GM12878 (cell line): Measurements from ENCODE around the gene ZNF512B. TPM values are rescaled to one million over a fixed set of nuclear protein-coding genes. Genes with fewer than 3 reads are reported as not detected.

Experiments
- CHD1 ChIP-seq: IDR thresholded peaks from 2 replicates; pipeline ENCODE4 v1.6.1; 2012; ENCODE audit warnings: low read depth, low read length, improper control_type of control experiment
- E4F1 ChIP-seq: fragments of 450-650 bp; IDR thresholded peaks from 2 replicates; pipeline ENCODE4 v1.6.1; 2018; ENCODE audit warnings: borderline replicate concordance, mild to moderate bottlenecking; ENCODE audit not compliant: partially characterized antibody
- ESRRA ChIP-seq: IDR thresholded peaks from 2 replicates; pipeline ENCODE4 v1.6.1; 2012; ENCODE audit warnings: mild to moderate bottlenecking, low read length, improper control_type of control experiment
- GATAD2B ChIP-seq: fragments of 450-650 bp; conservative IDR thresholded peaks from 2 replicates; pipeline ENCODE4 v1.6.1; 2017; ENCODE audit warnings: low read depth, mild to moderate bottlenecking, moderate library complexity
- IRF4 ChIP-seq: IDR thresholded peaks from 2 replicates; pipeline ENCODE4 v1.6.1; 2011; ENCODE audit warnings: low read depth, low read length
- JUNB ChIP-seq: IDR thresholded peaks from 2 replicates; pipeline ENCODE4 v1.6.1; 2016; ENCODE audit warnings: antibody characterized with exemption, mild to moderate bottlenecking
- MEF2B ChIP-seq: fragments of 450-650 bp; IDR thresholded peaks from 2 replicates; pipeline ENCODE4 v1.6.1; 2018; ENCODE audit warnings: mild to moderate bottlenecking, moderate library complexity; ENCODE audit not compliant: partially characterized antibody, poor library complexity, severe bottlenecking
- MTA2 ChIP-seq: fragments of 450-650 bp; IDR thresholded peaks from 2 replicates; pipeline ENCODE4 v1.6.1; 2016; ENCODE audit warnings: low read depth, mild to moderate bottlenecking, moderate library complexity
- MYC ChIP-seq: IDR thresholded peaks from 2 replicates; pipeline ENCODE4 v1.6.1; 2011; ENCODE audit warnings: mild to moderate bottlenecking, low read length, moderate library complexity, inconsistent platforms; ENCODE audit not compliant: insufficient read depth, insufficient replicate concordance, insufficient read length, severe bottlenecking
- NFYB ChIP-seq: IDR thresholded peaks from 2 replicates; pipeline ENCODE4 v1.6.1; 2011; ENCODE audit warnings: low read depth, mild to moderate bottlenecking, low read length, improper control_type of control experiment, moderate library complexity; ENCODE audit not compliant: insufficient read depth
- NR2C1 ChIP-seq: fragments of 450-650 bp; IDR thresholded peaks from 2 replicates; pipeline ENCODE4 v1.6.1; 2017; ENCODE audit warnings: antibody characterized with exemption, mild to moderate bottlenecking, moderate library complexity
- POLR2A ChIP-seq: IDR thresholded peaks from 2 replicates; pipeline ENCODE4 v1.6.1; 2011; ENCODE audit warnings: low read depth, mild to moderate bottlenecking, low read length
- SMAD1 ChIP-seq: fragments of 450-650 bp; IDR thresholded peaks from 2 replicates; pipeline ENCODE4 v1.6.1; 2018; ENCODE audit warnings: mild to moderate bottlenecking, low read depth; ENCODE audit not compliant: partially characterized antibody
- SMAD5 ChIP-seq: IDR thresholded peaks from 2 replicates; pipeline ENCODE4 v1.6.1; 2016; ENCODE audit warnings: antibody characterized with exemption, low read depth
- SMARCA5 ChIP-seq: fragments of 450-650 bp; IDR thresholded peaks from 2 replicates; pipeline ENCODE4 v1.6.1; 2017; ENCODE audit warnings: mild to moderate bottlenecking
- SREBF1 ChIP-seq: IDR thresholded peaks from 2 replicates; pipeline ENCODE4 v1.6.1; 2012; ENCODE audit warnings: mild to moderate bottlenecking, low read length
- SREBF2 ChIP-seq: IDR thresholded peaks from 2 replicates; pipeline ENCODE4 v1.6.1; 2012; ENCODE audit warnings: mild to moderate bottlenecking, low read length
- STAT3 ChIP-seq: IDR thresholded peaks from 2 replicates; pipeline ENCODE4 v1.6.1; 2011; ENCODE audit warnings: low read depth, low read length, improper control_type of control experiment
- TCF7 ChIP-seq: IDR thresholded peaks from 2 replicates; pipeline ENCODE4 v1.6.1; 2014; ENCODE audit warnings: antibody characterized with exemption, borderline replicate concordance
- USF2 ChIP-seq: IDR thresholded peaks from 2 replicates; pipeline ENCODE4 v1.6.1; 2011; ENCODE audit warnings: low read depth, low read length, improper control_type of control experiment, borderline replicate concordance
- WRNIP1 ChIP-seq: IDR thresholded peaks from 2 replicates; pipeline ENCODE4 v1.6.1; 2011; ENCODE audit warnings: low read depth, low read length, improper control_type of control experiment, borderline replicate concordance
- YY1 ChIP-seq: IDR thresholded peaks from 2 replicates; pipeline ENCODE4 v1.6.1; 2011; ENCODE audit warnings: low read depth, mild to moderate bottlenecking, low read length
- polyA plus RNA-seq, 11 experiments: library from polyadenylated mRNA; depleted of rRNA in 4 of 11; unstranded in 6 of 11; stranded (reverse) in 5 of 11; fragments of >200 nt; fragmentation: Nextera tagmentation in 4 of 11; fragmentation: Illumina TruSeq in 1 of 11; extraction: Ambion mirVana in 4 of 11; extraction: Trizol in 1 of 11; gene quantifications; 1 replicate in 1 of 11; 2 replicates in 10 of 11; pipeline versions ENCODE4 v1.2.1 to v1.2.3, GENCODE V29; 2011 to 2016; ENCODE audit warnings: inconsistent platforms in 2 of 11, missing spikeins in 2 of 11, low read depth in 1 of 11
- total RNA-seq, 4 experiments: library from RNA; depleted of rRNA in 3 of 4; stranded (reverse); fragments of >200 nt in 3 of 4; fragmentation: Illumina TruSeq in 1 of 4; extraction: Trizol in 1 of 4; gene quantifications; 2 replicates each; pipeline versions ENCODE4 v1.2.1 to v1.2.3, GENCODE V29; 2013 to 2021
- TF ChIP-seq, protein P1 (sequence below): IDR thresholded peaks from 2 replicates; pipeline ENCODE4 v1.6.1; 2012; ENCODE audit warnings: low read length, inconsistent platforms
- TF ChIP-seq, protein P2 (sequence below): fragments of 450-650 bp; IDR thresholded peaks from 2 replicates; pipeline ENCODE4 v1.6.1; 2016; ENCODE audit warnings: mild to moderate bottlenecking

The ZNF512B gene
- total and polyA plus RNA-seq, 10 of the 15 experiments (the other 5 are each of a cell fraction or from before 2014, with no cell fraction given) = 0.06 to 23.9 (median 4.0) TPM

DNA sequence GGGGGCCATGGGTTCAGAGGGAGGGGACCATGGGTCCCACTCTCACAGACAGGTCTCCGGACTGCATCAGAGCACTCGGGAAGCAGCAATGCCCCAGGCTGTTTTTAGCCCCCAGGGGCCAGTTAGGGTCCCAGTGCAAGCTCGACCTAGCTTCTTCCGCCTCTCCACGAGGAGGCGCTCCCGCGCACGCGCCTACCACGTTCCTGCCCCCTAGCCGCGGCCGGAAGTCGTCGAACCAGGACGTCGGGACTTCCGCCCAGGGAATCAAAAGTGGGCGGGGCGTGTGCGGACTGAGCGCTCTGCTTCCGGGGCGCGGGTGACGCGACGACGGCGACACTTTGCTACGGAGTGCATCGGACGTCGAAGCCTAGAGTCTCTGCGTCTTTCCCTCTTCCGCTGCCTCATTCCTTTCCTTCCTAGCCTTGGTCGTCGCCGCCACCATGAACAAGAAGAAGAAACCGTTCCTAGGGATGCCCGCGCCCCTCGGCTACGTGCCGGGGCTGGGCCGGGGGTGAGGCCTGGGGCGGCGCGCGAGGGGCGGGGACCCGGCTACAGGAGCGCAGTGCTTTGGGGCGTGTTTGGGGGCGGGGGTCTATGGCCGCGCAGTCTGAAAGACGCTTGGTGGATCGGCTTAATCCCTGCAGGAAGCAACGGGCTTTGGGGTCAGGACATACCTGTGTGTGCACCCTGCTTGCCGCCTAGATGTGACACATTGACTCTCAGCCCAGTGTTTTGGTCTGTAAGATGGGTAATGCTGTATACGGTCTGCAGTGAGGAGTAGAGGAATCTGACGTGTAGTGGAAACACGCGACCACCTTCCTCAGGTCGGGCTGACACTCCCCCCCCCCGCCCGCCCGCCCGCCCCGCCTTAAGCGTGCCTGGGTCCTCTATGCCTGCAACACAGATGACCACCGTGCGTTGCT lies 11.3 kb upstream of the ZNF512B start, which contains the start of gene PRPF6 (continued):
- TF ChIP-seq USF2 (no peak), NFYB (no peak), SMAD5 (no peak), MTA2 (peak; percentile 78), E4F1 (peak; percentile 76), MYC (peak; percentile 90), POLR2A (peak; percentile 89), YY1 (peak; percentile 78), ESRRA (no peak), SREBF1 (peak; percentile 67; the same call in 1 of the 2 replicates), WRNIP1 (0 out of 2 replicates have a peak, but pooled peaks have one; percentile 67), SREBF2 (peak; percentile 75), NR2C1 (peak; percentile 99), TCF7 (no peak), SMAD1 (peak; percentile 73), MEF2B (peak; percentile 94), JUNB (no peak), STAT3 (no peak), GATAD2B (peak; percentile 63; the same call in 1 of the 2 replicates), CHD1 (no peak), IRF4 (no peak), SMARCA5 (peak; percentile 46; the same call in 1 of the 2 replicates)
- TF ChIP-seq, protein P1, sequence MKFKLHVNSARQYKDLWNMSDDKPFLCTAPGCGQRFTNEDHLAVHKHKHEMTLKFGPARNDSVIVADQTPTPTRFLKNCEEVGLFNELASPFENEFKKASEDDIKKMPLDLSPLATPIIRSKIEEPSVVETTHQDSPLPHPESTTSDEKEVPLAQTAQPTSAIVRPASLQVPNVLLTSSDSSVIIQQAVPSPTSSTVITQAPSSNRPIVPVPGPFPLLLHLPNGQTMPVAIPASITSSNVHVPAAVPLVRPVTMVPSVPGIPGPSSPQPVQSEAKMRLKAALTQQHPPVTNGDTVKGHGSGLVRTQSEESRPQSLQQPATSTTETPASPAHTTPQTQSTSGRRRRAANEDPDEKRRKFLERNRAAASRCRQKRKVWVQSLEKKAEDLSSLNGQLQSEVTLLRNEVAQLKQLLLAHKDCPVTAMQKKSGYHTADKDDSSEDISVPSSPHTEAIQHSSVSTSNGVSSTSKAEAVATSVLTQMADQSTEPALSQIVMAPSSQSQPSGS = no peak
- TF ChIP-seq, protein P2, sequence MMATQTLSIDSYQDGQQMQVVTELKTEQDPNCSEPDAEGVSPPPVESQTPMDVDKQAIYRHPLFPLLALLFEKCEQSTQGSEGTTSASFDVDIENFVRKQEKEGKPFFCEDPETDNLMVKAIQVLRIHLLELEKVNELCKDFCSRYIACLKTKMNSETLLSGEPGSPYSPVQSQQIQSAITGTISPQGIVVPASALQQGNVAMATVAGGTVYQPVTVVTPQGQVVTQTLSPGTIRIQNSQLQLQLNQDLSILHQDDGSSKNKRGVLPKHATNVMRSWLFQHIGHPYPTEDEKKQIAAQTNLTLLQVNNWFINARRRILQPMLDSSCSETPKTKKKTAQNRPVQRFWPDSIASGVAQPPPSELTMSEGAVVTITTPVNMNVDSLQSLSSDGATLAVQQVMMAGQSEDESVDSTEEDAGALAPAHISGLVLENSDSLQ = peak; percentile 61
